ENCODE measurements around the gene AASDHPPT.

GRCh38 chr11:106086850-106087249 is 9.4 kb downstream of the AASDHPPT start:
- TF ChIP-seq CTCF (IDR thresholded peaks at IDR 0.05; ENCODE audit: insufficient read depth, low read length, poor library complexity, severe bottlenecking): no peak
- no peak for TF ChIP-seq EZH2phosphoT487 (conservative IDR thresholded peaks at IDR 0.05; ENCODE audit: low read length)

Measured in SU-DHL-6 (cell line).